HEK293 (cell line): ENCODE data around the gene TMEM191C.
"Not testable (repeated sequence)": the region's sequence is repeated elsewhere in the genome, so short reads cannot be mapped to it uniquely, and the experiment has no call there.

Experiments
- CTCF ChIA-PET: fragments of 350-600 bp; formaldehyde crosslinking; extraction: SDS; loops from one replicate; lab custom pipeline; 2021; ENCODE audit warnings: antibody characterized with exemption; lab: Yijun Ruan, JAX
- POLR2A ChIA-PET: fragments of 300-600 bp; formaldehyde crosslinking; extraction: SDS; loops from one replicate; lab custom pipeline; 2020; ENCODE audit warnings: antibody characterized with exemption, inconsistent platforms; lab: Yijun Ruan, JAX
- H3K27ac ChIP-seq: fragments of 200-500 bp; sonication (Bioruptor generic); 2 replicates; pipeline ENCODE4 v1.5.1; 2014; ENCODE audit warnings: low read depth, low read length, control low read depth, inconsistent platforms; ENCODE audit errors: extremely low read depth
- H3K36me3 ChIP-seq, 2 experiments: fragments of 200-500 bp in 1 of 2; sonication (Bioruptor generic) in 1 of 2; 1 replicate in 1 of 2; 2 replicates in 1 of 2; pipeline ENCODE4 v1.5.1; 2014 to 2017; ENCODE audit warnings: inconsistent platforms in 2 of 2, low read length in 2 of 2; ENCODE audit not compliant: control insufficient read depth in 2 of 2, insufficient read depth in 1 of 2
- H3K4me1 ChIP-seq: fragments of 200-500 bp; sonication (Bioruptor generic); 2 replicates; pipeline ENCODE4 v1.5.1; 2014; ENCODE audit warnings: mild to moderate bottlenecking, low read length, inconsistent platforms; ENCODE audit not compliant: control insufficient read depth, insufficient read depth
- H3K4me3 ChIP-seq: 2 replicates; pipeline ENCODE4 v1.5.1; 2011; ENCODE audit warnings: low read depth, mild to moderate bottlenecking, control low read depth, low read length, moderate library complexity
- H3K9me3 ChIP-seq: fragments of 200-500 bp; sonication (Bioruptor generic); 2 replicates; pipeline ENCODE4 v1.5.1; 2014; ENCODE audit warnings: low read depth, low read length, inconsistent platforms; ENCODE audit not compliant: control insufficient read depth, insufficient read depth
- ZBTB17 ChIP-seq: fragments of 450-650 bp; formaldehyde crosslinking; IDR thresholded peaks from 2 replicates; pipeline ENCODE4 v1.5.1; 2016; ENCODE audit warnings: missing biosample characterization, missing genetic modification characterization
- ZBTB8A ChIP-seq: fragments of 450-650 bp; formaldehyde crosslinking; IDR thresholded peaks from 2 replicates; pipeline ENCODE4 v1.5.1; 2016; ENCODE audit warnings: missing biosample characterization, missing genetic modification characterization
- ZNF335 ChIP-seq: fragments of 450-650 bp; formaldehyde crosslinking; conservative IDR thresholded peaks from 2 replicates; pipeline ENCODE4 v1.5.1; 2016; ENCODE audit warnings: missing biosample characterization, missing genetic modification characterization
- ZNF394 ChIP-seq: fragments of 450-650 bp; formaldehyde crosslinking; IDR thresholded peaks from 2 replicates; pipeline ENCODE4 v1.5.1; 2016; ENCODE audit warnings: missing biosample characterization, missing genetic modification characterization, mild to moderate bottlenecking, moderate library complexity, borderline replicate concordance
- TF ChIP-seq, protein P1 (sequence below): fragments of 450-650 bp; formaldehyde crosslinking; optimal IDR thresholded peaks from 2 replicates; pipeline ENCODE3; 2016; ENCODE audit warnings: missing biosample characterization, mild to moderate bottlenecking, missing genetic modification characterization

TMEM191C gene

DNA sequence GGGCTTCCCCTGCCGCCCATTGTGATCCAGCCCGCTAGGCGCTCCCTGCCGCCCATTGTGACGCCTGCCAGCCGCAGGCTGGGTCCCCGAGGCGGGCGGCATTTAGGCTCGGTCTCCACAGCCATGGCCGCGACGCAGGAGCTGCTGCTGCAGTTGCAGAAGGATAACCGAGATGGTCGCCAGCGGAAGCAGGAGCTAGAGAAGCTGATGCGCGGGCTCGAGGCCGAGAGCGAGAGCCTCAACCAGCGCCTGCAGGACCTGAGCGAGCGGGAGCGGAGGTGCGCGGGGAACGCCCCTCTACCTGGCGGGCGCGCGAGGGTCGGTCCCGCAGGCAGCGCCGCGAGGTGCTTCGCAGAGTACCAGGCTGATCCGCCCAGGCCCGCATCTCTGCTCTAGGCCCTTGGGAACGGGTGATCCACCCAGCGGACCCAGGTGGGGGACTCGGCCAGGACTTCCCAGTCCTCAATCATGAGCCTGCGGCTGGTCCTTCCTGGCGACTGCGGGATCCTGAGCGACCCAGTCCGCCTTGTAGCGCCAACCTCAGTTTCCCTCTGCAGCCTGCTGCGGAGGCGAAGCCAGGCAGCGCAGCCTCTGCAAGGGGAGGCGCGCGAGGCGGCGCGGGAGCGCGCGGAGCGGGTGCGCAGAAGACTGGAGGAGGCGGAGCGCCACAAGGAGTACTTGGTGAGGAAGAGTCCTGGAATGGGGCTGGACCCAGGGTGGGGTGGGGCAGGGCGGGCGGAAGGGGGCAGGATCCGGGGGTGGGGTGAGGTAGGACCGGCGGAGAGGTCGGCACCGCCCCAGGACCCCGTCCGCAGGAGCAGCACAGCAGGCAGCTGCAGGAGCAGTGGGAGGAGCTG lies at the start of gene TMEM191C:
Gene TMEM191C (plus strand): TSS at position 51 of the 857 bp plus-strand sequence. CDS start 73 bp downstream, at position 124.
- POLR2A ChIA-PET, H3K4me1 ChIP-seq, H3K9me3 ChIP-seq, H3K36me3 ChIP-seq, H3K27ac ChIP-seq, CTCF ChIA-PET: not testable (repeated sequence)
- peak within 1 kb of the TSS; percentile 26 for H3K4me3 ChIP-seq
- TF ChIP-seq ZBTB8A (peak; percentile 35; the same call in 1 of the 2 replicates), ZBTB17 (tag by site-specific recombination) (peak; percentile 50), ZNF335 (tag by site-specific recombination) (peak; percentile 55; the same call in 1 of the 2 replicates), ZNF394 (peak; percentile 32; the same call in 1 of the 2 replicates)
- TF ChIP-seq, protein P1, sequence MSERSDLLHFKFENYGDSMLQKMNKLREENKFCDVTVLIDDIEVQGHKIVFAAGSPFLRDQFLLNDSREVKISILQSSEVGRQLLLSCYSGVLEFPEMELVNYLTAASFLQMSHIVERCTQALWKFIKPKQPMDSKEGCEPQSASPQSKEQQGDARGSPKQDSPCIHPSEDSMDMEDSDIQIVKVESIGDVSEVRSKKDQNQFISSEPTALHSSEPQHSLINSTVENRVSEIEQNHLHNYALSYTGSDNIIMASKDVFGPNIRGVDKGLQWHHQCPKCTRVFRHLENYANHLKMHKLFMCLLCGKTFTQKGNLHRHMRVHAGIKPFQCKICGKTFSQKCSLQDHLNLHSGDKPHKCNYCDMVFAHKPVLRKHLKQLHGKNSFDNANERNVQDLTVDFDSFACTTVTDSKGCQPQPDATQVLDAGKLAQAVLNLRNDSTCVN (tag by site-specific recombination) = peak; percentile 51

DNA sequence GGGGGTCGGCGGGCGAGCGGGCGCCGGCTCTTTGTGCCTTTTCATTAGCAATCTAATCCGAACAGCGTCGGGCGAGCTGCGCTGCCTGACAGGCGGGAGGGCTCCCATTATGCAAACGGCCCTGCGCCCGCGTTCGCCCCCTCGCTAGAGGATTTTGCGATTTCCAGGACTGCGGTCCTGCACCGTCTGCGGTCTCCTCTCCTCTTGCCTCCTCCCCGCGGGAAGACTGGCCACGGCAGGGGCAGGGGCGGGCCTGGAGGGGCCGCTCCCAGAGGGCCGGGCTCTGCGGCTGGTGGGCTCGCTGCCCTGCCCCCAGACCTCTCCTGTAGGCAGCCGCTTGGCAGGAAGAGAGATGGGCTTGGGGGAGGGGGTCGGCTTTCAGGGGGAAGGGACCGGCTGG lies 49.3 kb upstream of the TMEM191C start:
- H3K36me3 ChIP-seq, H3K4me1 ChIP-seq, H3K27ac ChIP-seq, POLR2A ChIA-PET, H3K9me3 ChIP-seq, CTCF ChIA-PET: not testable (repeated sequence)
- peak overlapping the region; percentile 43 for H3K4me3 ChIP-seq

DNA sequence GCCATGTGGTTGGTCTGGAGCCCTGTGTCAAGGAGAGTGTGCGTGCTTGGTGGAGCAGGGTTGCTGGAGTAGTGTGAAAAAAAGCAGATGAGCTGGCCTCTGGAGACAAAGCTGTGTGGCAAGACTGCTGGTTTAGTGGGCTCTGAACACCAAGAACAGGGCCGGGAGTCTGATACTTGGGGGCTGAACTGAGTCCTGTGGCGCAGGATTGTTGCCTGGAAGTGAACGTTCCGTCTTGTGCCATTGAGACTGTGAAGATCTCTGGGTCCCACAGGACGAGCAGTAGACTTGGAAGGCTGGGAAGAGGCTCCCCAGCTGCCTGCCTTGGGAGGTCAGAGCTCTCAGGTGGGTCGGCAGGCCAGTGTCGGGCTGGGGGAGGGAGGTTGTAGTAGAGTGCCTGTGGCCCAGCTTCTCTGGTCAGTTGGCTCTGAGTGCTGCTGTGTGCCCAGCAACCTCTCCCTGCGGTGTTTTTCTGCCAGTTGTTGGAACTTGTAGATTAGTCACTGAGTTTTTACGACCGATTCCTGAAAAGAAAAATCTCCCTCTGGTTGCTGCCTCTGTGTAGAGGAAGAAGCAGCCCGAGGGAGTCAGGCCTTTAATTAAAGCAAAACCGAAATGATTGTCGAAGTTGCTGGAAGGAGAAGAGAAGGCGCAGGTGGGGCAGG lies 48.1 kb upstream of the TMEM191C start:
- H3K4me3 ChIP-seq, H3K9me3 ChIP-seq, H3K36me3 ChIP-seq, CTCF ChIA-PET, H3K4me1 ChIP-seq, POLR2A ChIA-PET: not testable (repeated sequence)
- peak overlapping the region; percentile 39; the same call in 1 of the 2 replicates for H3K27ac ChIP-seq

DNA sequence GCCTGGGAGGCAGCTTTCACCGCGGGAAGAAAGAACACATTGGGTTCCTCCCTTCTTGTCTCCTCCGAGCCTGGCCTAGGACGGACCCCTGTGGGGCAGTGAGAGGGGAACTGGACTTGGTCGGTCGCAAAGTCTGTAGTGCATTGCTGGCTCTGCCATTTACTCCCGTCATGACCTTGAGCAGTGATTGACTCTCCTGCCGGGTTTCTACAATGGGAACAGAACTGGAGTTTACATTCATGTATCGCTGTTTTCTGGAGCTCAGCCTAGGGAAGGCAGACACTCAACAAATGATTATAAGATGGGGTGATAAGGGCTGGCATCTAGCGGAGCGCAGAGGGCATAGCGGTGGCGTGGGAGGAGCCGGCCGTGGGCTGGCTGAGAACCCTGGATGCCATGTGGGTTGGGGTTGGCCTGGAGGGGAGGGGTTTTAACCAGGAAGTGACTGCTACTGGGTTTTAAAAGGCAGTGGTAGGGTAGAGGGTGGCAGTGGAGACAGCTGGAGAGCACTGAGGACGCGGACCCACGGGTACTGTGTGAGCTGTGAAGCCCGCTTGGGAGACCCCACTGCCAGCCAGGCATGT lies 46.9 kb upstream of the TMEM191C start:
- H3K4me3 ChIP-seq, CTCF ChIA-PET, H3K9me3 ChIP-seq, H3K4me1 ChIP-seq, H3K36me3 ChIP-seq, POLR2A ChIA-PET, H3K27ac ChIP-seq: not testable (repeated sequence)

DNA sequence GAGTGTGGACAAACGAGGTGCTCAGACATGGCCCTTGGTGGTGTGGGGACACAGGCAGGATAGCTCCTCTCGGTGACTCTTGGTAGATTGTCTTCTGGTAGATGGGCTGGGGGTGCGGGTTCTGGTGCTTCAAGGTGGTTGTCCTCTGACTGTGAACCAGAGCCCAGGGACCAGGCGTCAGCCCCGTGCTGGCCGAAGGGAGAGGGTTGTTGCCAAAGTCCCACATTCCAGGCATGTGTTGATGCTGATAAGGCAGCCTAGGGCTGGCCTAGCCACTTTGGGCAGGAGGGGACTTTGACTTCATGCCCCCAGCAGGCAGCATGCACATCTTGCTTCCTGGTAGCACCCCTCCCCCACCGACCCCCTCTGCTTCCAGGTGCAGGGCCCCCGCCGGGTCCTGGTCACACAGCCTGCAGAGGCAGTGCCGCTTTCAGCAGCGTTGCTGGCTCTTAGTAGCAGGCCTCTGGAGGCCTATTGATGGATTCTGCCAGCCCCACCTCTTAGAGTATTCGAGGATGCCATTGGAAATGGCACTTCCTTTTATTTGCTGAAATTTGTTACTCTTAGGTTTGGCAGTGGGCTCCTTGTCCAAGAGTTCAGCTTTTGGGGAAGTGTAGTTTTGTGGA lies 43.0 kb upstream of the TMEM191C start:
- H3K4me3 ChIP-seq, H3K27ac ChIP-seq, H3K36me3 ChIP-seq, CTCF ChIA-PET, H3K4me1 ChIP-seq, POLR2A ChIA-PET, H3K9me3 ChIP-seq: not testable (repeated sequence)

DNA sequence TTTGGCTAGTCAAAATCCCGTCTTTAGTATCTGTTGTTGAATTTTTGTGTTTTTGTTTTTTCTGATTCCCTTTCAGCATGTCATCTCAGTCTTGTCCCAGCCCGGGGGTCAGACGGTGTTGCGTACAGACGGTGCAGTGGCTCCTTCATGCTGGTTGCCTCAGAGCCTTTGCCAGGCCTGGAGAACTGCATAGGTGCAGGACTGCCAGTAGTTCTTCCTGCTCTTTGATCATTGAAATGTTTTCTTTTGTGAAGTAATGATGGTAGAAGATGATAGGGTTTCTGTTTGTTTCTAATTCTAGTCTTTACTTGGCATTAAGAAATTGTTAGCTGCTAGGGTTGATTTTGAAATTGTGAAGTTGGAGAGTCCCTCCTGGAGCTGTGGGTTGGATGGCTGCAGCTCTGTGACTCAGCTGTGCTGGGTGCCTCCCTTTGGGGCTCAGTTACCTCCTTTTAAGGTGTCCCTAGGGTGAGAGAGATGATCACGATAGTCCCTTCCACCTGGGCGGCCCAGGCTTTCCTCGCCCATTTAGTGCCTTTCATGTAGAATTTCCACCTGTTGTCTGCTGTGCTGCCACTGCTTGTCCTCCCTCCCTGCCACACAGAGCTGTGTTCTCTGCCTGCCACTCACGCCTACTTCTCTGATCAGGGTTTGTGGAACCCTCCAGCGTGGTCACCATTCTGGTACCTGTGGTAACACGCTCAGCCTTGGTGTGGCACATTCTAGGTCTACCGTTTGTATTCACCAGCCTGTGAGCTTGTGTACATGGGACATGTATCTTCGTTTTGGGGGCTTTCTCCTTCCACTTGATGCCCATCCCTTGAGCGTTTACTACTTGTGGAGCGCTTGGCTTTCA lies 32.6 kb upstream of the TMEM191C start:
- CTCF ChIA-PET, H3K9me3 ChIP-seq, H3K4me1 ChIP-seq, POLR2A ChIA-PET, H3K4me3 ChIP-seq, H3K27ac ChIP-seq, H3K36me3 ChIP-seq: not testable (repeated sequence)

DNA sequence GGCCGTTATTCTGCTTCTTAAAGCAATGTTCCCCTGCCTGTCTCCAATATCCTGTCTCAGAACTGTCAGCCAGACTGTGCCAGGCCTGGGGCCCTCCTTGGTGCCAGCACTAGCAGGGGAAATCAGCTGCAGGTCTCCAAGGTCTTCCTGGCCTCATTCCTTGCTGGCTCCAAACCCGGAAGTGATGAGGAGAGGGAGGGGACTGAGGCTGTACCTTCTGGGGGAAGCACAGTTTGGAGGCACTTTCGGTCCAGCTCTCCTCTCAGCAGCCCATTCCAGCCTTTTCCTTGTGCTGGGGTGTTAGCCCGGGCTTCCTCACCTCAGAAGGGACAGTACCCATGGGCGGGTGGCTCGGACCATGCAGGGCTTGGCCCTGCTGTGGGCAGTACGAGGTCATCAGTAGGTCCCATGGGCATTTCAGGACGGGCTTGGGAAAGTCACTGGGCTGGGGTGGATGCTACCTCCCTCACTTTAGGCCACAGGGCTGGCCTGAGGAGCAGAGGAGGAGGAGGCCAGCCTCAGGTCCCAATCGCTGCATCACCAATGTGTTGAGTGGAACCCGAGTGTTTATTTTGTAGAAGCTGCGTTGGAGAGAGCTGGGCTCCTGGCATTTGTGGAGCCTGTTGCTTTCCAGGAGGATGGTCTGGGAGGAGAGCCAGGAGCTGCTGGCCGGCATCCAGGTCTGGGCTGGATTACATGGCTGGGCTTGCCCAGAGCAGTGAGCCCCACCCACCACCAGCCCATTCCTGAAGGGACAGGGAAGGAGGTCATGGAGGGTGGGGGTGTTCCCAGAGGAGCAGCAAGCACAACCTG lies 31.0 kb upstream of the TMEM191C start:
- H3K4me1 ChIP-seq, H3K9me3 ChIP-seq, POLR2A ChIA-PET, H3K36me3 ChIP-seq, CTCF ChIA-PET, H3K4me3 ChIP-seq: not testable (repeated sequence)
- H3K27ac ChIP-seq = 0 out of 2 replicates have a peak overlapping the region, but pooled peaks have one; percentile 41
